ENCODE data around the gene MAP1LC3B.

- TF ChIP-seq, protein P1, sequence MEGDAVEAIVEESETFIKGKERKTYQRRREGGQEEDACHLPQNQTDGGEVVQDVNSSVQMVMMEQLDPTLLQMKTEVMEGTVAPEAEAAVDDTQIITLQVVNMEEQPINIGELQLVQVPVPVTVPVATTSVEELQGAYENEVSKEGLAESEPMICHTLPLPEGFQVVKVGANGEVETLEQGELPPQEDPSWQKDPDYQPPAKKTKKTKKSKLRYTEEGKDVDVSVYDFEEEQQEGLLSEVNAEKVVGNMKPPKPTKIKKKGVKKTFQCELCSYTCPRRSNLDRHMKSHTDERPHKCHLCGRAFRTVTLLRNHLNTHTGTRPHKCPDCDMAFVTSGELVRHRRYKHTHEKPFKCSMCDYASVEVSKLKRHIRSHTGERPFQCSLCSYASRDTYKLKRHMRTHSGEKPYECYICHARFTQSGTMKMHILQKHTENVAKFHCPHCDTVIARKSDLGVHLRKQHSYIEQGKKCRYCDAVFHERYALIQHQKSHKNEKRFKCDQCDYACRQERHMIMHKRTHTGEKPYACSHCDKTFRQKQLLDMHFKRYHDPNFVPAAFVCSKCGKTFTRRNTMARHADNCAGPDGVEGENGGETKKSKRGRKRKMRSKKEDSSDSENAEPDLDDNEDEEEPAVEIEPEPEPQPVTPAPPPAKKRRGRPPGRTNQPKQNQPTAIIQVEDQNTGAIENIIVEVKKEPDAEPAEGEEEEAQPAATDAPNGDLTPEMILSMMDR (IDR thresholded peaks at IDR 0.05; ENCODE audit: low read depth, low read length, poor library complexity, severe bottlenecking): no peak
- no peak for TF ChIP-seq EZH2phosphoT487 (IDR thresholded peaks at IDR 0.05; ENCODE audit: borderline replicate concordance, low read length)
These were observed 4.0 kb upstream of the MAP1LC3B start for GRCh38 chr16:87387942-87388817.

Data from DOHH2 (cell line).